GM19463 (cell line): ENCODE measurements around the gene NLK.
"Not testable (repeated sequence)": the region's sequence is repeated elsewhere in the genome, so short reads cannot be mapped to it uniquely, and the experiment has no call there.

Experiments
- ATAC-seq: cut with Tn5 transposase; IDR thresholded peaks from one replicate; pipeline ENCODE4 v1.9.1; 2021; ENCODE audit warnings: mild to moderate bottlenecking, moderate library complexity; ENCODE audit not compliant: unreplicated experiment

The NLK gene

DNA sequence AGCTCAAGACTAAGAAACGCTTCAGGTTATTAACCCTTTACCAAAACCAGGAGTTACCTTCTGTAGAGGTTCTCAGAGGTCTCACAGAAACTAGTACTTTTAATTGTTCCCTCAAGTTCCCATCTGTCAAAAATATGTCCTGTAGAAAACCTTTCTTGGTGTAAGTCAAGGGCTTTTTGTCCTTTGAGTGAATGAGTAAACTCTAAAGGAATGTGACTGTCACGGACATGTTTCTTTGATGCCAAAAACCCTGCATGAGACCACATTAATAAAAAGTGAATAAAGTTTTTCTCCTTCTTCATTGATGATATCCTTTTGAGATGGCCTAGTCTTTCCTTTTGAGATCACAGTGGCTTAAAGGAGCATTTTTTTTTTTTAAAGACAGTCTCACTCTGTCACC lies 102.9 kb downstream of the NLK start:
- no peak for ATAC-seq

DNA sequence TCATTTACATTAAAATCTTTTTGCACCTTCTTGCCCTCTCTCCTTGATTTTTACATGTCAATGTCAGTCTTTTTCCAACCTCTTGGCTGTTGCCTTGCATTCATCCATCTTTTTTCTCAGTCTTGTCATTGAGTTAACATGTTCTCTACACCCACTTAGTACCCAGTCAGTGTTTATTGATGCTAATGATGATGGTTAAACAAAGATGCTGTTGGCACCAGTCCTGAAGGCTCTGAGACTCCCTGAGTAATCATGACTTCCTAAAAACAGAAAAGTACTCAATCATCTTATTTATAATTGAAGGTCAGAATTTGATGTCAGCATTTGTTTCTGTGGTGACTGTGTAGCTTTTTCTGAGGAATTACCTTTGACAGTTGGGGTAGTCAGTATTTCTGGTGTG lies 104.5 kb downstream of the NLK start:
- ATAC-seq, result no peak

DNA sequence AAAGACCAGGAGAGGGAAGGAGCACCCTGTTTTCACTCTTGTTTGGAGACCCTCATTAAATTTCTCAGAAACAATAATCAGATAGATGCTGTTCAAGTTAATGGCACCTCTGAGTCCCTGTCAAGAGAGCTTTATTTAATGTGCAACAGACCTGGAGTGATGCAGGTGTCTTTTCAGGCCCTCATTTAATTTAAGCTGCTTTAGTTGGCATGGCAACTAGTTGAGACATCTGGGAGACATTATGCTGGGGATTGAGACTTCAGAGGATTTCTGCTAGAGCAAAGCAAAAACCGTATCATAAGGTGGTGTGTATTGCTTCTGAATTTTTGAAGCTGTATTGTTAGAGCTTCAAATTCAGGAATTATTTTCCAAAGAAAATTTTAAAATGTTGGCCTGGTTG lies 108.5 kb downstream of the NLK start:
- ATAC-seq, result no peak

DNA sequence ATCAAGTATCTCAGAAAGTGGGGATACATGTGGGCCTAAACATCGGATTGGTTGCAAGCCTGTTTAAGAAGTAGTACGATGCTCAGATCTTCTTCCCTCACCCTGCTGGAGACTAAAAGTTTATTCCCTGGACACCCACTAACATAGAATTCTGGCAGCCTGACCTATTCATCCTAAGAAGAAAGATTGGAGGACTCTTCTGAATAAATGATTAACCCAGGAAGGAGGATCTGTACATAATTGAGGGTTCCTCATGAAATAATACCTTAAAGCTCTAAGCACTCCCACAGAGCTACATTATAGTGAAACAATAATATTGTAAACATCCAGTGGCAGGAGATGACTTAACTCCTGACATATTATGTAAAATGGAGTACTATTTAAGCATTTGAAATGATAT lies 111.7 kb downstream of the NLK start:
- no peak for ATAC-seq

DNA sequence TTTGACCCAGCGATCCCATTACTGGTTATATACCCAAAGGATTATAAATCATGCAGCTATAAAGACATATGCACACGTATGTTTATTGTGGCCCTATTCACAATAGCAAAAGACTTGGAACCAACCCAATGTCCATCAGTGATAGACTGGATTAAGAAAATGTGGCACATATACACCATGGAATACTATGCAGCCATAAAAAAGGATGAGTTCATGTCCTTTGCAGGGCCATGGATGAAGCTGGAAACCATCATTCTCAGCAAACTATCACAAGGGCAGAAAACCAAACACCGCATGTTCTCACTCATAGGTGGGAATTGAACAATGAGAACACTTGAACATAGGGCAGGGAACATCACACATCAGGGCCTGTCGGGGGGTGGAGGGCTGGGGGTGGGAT lies 112.9 kb downstream of the NLK start:
- ATAC-seq, result not testable (repeated sequence)

DNA sequence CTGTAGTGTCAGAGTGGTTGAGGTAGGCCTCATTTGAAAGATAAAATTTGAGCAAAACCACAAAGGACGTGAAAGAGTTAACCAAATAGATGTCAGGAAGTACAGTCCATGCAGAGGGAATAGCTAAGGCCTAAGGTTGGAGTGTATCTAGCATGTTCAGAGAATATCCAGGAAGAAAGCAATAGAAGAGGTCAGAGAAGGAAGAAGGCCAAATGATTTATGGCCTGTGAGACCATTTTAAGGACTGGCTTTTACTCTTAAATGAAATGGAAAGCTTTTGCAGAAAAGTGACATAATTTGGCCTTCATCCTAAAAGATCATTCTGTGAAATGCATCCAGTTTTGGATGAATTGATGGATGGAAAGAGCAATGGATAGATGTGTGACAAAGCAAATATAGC lies 116.5 kb downstream of the NLK start:
- no peak for ATAC-seq

DNA sequence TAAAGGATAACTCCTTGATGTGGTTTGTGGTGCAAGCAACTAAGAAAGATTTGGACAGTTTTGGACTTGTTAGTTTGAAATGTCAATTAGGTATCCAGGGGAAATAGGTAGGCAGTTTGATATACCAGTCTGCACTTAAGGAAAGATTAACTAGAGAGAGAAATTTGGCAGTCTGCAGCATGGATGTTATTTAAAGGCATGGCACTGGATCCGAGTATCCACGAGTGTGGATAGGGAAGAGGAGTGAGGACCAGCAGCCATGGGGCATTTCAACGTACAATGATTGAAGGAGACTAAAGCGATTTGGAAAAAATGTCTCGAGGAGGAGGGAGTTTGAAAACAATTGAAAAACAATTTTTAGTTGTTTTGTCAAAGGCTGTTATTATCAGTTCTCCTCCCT lies 117.4 kb downstream of the NLK start:
- no peak for ATAC-seq

DNA sequence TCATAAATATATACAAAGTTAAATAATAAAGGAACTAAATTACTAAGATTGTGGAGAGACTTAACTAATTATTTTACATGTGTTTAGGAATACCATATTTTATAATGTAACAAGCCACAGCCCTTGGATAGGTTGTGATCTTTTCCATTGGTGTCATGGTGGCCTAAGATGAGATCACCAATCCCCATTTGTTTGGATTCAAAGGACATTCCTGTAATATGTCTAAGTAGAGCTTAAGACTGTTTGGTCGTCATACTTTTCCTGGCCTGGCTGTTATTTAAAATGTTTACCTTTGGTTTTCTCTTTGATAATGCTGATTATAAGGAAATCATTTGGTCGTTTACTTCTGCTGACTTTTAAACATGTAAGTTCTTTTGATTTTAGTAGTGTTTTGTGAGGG lies 118.1 kb downstream of the NLK start:
- no peak for ATAC-seq

DNA sequence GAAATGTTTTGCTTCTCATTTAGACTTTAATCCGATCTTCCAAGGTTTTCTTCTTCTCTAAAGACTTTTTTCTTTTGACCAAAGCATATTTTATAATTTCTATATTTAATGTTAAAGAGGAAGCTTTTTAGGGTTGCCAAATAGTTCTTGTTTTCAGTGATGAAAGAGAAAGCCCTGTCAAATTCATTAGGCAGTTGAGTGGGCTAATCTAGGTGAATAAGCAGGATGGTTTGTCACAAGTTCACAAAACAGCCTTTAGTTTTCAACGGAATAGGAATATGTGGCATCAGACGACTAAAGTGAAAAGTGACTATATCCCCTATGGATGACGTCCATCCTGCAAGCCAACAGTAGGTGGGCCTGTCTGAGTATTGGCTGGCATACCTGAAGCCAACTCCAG lies 118.8 kb downstream of the NLK start:
- no peak for ATAC-seq

DNA sequence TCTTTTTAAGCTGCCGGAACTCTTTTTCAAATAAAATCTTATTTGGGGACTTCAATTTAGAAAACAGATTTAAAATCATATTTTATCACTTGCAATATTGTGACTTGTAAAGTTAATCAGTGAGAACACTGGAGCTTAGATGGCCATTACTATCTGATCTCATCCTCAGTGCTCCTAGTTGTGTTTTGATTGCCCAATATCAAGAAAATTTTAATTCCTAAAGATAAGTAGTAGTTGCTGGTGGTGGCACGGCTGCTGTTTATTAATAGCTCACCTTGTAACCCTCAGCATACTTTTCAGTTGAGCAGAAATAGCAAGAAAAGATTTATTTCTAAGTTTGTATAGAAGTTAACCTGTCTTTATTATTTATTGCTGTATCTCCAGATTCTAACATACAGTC lies 124.0 kb downstream of the NLK start:
- ATAC-seq, result no peak

DNA sequence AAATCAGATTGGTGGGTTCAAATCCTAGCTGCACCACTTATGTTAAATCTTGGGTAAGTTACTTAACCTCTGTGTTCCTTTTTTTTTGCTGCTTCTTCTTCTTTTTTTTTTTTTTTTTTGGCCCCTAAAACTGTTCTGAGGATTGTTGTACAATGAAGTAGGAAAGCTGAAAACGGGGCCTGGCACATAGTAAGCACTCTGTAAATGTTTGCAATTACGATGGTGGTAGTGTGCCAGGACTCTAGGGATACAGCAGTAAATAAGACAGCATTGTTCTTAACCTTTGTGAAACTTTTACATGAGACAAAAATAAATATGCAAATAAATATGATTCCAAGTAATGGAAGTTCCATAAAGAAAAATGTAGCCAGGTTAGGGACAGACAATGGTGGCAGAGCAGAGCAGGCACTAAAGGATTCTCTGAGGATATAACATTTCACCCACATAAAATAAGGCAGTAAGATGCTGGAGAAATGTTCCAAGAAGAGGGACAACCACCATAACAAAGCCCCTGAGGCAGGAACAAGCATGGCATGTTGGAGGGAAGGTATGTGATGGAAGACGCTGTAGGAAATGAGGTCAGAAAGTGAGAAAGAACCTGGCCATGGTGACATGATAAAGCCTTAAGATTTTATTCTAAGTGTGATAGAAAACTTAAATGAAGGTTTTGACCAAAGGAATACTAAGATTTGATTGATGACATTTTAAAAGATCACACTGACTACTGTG lies 127.3 kb downstream of the NLK start:
- ATAC-seq, result no peak

DNA sequence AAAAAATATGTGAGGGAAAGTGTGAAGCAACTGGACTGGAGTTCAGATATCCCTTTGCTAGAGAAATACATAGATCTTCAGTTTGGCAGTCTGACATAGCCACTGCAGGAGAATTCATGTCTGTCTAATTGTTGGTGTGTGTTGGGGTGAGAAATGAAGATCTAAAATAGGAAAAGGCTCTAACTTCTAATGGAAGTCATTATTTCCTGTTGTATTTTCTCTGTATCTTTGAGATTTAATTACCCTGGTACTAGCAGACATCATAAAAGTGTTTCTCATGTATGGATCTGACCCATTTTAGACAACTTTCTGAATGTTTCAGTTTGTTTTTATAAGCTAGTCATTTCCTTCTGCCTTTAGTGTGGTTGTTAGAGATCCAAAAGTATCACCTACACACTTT lies 128.3 kb downstream of the NLK start:
- no peak for ATAC-seq

DNA sequence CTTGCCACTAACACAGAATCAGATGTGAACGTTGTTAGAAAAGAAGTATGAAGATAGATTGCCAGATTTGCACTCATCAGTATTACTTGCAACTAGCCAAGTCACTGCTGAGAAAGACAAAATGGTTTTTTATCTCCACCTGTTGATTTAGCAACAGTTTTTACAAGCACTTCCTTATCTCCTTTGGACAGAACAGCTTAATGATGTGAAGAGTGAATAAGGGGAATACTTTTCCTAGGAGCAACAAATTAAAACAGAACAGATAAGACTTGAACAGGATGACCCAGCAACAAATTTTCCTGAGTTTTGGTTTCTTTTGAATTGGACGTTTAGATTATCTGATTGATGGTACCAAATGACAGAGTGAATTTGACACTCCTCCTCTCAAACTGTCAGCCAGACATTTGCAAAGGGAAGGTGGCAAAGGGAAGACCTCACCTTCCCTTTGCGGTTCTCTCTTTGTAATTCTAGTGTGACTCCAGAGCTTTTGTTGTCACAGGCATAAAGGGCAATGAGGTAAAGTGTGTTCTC lies 130.6 kb downstream of the NLK start:
- no peak for ATAC-seq

DNA sequence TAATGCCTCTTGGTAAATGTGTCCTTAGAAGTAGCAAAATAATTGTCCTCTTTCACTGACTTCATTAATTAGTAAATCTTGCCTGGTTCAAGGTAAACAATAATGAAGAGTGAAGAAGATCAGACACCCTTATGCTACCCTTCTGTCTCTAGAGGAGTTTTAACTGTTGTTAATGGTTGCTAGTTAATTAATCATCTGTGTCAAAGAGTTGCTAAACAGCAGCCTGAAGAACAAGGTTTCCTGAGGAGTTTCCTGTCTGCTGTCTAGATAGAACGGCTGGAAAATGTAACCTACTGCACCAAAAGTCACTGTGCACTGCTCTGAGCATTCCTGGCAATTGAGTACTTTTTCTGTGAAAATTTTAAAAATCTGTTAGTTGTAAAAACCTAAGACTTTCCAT lies 131.3 kb downstream of the NLK start:
- no peak for ATAC-seq

DNA sequence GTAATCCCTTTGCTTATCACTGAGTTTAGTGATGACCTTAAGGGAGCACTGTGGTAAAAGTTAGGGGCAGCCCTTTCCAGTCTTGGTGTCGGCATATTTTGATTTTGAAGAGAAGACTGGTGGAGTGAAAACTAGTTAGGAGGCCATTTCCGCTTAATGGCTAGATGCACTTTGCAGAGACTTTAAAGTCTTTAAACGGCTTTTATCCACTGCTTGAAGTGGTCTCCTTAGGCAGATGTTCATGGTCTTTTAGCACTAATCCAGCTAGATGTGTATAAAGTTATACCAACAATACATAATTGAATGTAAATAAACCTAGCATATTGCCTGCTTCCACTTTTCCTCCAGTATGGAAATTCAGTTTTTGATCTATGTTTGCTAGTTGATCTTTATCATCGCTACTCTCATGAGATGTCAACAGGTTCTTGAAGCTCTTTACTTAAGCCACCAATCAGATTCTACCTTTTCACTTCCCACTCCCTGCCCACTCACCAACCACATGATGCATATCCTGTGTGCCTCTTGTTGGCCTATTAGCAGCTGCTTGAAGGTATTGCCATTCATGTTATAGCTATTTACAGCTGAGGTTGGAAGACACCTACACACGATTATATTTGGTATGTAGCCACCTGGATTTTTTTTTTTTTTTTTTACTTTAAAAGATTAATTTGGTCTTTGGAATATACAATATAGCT lies 132.0 kb downstream of the NLK start:
- ATAC-seq, result no peak

DNA sequence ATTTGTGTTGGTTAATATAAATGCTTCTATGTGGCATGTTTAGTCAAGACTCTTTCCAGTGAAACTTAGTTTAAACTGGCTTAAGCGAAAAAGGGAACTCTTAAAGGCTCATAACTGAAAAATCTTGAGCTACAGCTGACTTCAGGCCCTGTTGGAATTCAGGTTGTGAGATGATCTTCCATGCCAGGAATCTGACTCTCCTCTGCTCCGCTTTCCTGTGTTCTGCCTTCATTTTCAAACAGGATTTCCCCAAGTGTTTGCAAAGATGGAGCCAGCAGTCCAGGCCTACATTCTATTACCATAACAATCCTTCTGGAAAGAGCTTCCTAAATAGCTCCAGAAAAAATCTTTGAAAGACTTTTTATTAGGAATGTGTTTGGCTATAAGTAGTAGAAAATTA lies 134.9 kb downstream of the NLK start:
- ATAC-seq, result no peak

DNA sequence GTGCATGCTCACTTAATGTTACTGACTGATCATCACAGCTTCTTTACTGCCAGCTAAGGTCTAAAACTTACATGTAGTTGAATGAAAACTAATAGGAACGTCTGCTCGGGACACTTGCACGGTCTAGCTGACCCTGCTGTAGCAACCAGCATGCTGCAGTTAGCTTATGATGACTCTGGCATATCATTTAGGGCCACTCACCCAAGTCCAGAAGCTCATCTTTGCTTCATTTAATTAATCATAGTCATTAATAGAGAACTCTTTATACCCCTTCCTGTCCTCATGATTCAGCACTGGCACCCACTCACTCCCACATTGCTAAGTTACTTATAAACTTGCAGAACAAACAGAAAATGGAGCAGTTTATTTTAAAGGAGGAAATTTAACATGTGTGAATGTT lies 136.3 kb downstream of the NLK start:
- ATAC-seq, result no peak

DNA sequence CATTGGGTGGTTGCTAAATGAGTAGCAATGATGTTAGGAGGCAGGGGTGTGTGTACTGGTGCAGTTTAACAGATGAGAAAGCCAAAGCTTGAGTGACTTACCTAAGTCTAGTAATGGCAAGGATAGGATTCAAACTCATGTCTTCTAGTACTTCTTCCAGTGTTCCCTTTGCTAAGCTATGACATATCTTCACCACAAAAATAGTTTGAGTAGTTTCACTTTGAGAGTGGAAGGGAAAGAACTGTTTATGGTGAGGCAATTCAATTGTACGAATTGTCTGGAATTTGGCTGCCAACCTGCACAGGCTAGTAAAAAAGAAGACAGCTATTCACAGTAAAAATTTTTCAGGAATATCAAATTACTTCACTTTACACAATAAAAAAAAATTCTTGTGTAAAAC lies 138.0 kb downstream of the NLK start:
- ATAC-seq, result no peak

DNA sequence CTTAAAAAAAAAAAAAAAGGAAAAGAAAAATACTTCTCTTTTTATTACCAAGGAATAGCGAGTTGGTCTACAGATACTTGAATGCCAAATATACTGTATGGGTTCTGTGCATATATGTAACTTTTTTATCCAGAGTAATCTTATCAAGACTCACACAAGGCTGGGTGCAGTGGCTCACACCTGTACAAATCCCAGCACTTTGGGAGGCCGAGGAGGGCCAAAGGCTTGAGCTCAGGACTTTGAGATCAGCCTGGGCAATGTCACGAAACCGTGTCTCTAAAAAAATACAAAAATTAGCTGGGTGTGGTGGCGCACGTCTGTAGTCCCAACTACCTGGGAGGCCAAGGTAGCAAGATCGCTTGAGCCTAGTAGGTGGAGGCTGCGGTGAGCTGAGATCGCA lies 139.1 kb downstream of the NLK start:
- ATAC-seq, result no peak

DNA sequence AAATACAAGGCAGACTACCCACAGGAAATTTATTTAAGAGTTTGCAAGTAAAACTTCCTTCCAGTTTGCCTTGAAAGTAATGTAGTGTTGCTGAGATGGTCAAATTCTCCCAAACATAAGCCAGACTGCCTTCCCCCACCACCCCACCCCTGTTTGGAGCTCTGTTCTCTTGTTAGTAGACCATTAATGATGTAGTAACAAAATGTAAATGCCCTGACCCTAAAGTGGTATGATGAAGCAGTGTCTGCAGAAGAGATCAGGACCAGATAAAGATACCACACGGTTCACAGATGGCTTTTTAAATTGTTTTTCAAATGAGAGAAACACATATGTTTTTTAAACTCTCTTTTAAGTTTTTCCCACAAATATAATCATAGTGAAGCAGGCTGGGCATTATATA lies 140.1 kb downstream of the NLK start:
- ATAC-seq, result no peak

DNA sequence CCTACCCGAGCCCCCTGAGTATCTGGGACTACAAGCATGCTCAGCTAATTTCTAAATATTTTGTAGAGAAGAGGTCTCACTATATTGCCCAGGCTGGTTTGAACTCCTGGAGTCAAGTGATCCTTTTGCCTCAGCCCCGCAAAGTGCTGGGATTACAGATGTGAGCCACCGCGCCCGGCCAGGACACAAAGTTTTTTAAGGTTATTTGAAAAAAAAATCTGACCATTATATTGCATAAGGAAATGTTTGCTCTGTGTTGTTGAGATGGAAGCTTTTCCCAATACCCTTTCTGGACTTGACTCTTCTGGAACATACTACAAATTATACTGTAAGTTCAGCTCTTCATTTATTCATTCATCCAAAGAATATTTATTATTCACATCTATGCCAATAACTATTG lies 143.2 kb downstream of the NLK start:
- ATAC-seq, result no peak

DNA sequence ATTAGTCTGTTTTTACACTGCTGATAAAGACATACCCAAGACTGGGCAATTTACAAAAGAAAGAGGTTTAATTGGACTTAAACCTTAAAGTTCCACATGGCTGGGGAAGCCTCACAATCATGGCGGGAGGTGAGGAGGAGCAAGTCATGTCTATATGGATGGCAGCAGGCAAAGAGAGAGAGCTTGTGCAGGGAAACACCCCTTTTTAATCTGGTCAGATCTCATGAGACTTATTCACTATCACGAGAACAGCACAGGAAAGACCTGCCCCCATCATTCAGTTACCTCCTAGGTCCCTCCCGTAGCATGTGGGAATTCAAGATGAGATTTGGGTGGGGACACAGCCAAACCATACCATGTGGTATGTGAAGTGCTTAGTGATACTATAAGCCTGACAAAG lies 144.0 kb downstream of the NLK start:
- not testable (repeated sequence) for ATAC-seq

DNA sequence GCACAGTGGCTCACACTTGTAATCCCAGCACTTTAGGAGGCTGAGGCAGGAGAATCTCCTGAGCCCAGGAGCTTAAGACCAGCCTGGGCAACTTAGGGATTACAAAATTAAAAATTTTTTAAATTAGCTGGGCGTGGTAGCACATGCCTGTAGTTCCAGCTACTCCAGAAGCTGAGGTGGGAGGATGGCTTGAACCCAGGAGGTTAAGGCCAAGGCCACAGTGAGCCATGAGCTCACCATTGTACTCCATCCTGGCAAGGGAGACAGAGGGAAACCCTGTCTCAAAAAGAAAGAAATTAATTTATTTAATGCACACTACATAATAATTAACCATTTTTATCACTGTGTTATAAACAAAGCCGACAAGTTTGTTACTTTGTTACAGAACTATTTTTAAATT lies 145.5 kb downstream of the NLK start:
- ATAC-seq, result no peak
